Stimulated activated CD4-positive, alpha-beta T cell treated with anti-CD3 and anti-CD28 coated beads, Interleukin-12 subunit alpha, Interleukin-12 subunit beta, amount 100 ng/mL, for 4 hours (primary cell): ENCODE data around the gene PRDM10.
"Not testable (repeated sequence)": the region's sequence is repeated elsewhere in the genome, so short reads cannot be mapped to it uniquely, and the experiment has no call there.

Source experiments
- DNase-seq: peaks from one replicate; pipeline ENCODE4 v3.0.0-alpha.2; 2020

The PRDM10 gene

GRCh38 chr11:129888451-129888850 is 114.2 kb downstream of the PRDM10 start:
- no peak for DNase-seq

DNA sequence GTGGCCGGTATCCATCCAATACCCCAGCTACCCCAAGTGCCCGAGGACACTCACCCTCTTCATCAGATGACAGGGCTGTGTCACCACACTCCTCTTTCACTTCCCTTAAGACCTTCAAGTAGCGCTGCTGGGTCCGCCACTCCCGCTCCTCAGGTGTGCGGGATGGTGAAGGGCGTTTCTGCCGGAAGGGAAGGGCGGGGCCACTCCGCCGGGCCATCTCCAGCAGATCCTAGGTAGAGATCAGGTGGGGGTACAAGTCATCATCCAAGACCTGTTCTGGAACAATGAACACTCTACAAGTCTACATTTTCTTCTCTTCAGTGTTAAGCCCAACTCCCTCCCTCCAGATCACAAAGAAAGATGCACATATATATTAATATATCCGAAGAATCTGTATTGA is 117.3 kb downstream of the PRDM10 start:
- DNase-seq, result no peak

DNA sequence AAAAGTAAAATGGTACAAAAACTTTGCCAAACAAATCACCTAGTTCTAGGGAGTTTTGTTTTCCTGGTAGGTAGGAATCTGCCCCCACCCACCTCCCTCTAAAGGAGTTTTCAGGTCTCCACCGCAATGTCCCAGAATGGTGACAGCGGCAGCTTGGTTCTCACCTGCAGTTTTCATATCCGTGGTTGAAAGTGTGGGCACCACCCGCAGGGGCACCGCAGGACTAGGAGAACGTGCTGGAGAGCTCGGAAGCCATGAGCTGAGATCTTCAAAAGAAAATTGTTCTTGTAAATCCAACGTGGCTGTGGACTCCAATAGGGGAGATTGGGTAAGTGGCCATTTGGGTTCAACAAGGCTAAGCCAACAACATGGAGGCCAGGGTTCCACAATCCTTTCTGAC is 118.1 kb downstream of the PRDM10 start:
- DNase-seq, result no peak

GRCh38 chr11:129881570-129882170 is 121.0 kb downstream of the PRDM10 start:
- peak; percentile 42 for DNase-seq

- no peak for DNase-seq
Measured at GRCh38 chr11:129880311-129880710, 122.3 kb downstream of the PRDM10 start.

DNA sequence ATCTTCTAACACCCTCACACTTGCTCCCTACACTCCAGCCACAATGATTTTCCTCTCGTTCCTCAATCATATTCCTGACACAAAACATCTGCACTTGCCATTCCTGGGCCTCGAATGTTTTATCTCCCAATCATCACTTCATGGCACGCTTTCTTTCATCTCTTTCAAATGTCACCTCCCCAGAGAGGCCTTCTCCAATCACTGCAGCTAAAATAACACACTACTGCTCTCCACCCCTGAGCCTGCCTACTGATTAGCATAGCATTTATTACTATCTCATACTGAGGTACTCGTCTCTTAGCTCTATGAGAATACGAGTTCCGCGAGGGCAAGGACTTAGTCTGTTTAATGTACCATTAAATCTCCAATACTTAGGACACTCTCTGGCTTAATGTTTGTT is 130.7 kb downstream of the PRDM10 start:
- DNase-seq, result no peak

GRCh38 chr11:129868626-129869025 is 134.0 kb downstream of the PRDM10 start:
- not testable (repeated sequence) for DNase-seq

- DNase-seq, result no peak
Measured at GRCh38 chr11:129866311-129866710, 136.3 kb downstream of the PRDM10 start.

- DNase-seq, result no peak
Measured at GRCh38 chr11:129865701-129866100, 136.9 kb downstream of the PRDM10 start.

DNA sequence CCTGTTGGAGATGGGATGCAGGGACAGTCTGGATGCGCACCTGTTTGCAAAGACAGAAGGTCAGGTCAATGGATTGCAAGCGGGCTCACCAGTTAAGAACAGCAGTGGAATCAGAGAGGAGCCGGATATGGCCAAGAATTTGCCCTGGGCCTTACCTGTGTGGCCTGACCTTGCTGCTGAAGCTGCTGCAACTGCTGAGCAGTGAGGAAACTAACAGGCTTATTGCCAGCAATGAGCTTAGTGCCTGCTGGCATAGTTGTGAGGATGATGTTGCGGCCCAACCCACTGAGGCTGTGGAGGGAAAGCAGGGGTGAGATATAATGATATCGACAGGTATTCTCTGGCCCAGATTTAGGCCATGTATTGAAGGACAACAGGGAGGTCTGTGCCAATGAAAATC is 137.8 kb downstream of the PRDM10 start:
- DNase-seq, result no peak

DNA sequence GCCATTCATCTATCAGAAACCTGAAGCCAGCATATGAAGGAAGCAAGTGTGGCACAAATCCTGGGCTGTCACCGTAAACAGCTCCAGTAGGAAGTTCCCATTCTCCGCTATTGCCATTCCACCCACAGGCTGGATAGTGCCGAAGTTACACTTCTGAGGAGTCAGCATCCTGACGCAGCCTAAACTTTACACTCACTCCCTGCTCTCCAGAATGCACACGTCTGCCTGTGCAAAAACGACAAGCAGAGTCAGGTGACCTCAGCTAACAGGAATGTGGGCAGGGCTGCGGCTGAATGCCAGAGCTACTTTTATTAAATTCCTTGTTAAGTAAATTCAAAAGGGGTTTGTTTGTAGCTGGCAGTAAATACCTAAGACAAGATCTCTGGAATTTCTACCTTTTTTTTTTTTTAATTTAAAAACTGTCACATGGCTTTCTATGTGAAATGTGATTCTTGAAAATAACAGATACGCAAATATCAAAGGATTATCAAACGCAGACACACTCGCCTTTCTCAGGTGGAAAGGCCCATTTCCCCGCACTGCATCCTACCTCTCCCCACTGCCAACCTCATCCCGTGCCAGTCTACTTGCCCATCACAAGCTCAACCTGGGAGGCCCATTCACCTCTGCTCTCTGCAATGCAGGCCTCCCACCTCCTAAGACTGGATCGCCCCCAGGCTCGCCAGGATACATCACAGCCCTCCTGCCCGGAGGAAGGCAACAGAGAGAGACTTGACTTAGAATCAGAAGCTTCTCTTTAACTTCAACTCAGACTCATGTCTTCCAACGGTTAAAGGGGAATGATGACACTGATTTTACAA is 140.7 kb downstream of the PRDM10 start:
- no peak for DNase-seq

GRCh38 chr11:129856036-129856435 is 146.6 kb downstream of the PRDM10 start:
- no peak for DNase-seq

DNA sequence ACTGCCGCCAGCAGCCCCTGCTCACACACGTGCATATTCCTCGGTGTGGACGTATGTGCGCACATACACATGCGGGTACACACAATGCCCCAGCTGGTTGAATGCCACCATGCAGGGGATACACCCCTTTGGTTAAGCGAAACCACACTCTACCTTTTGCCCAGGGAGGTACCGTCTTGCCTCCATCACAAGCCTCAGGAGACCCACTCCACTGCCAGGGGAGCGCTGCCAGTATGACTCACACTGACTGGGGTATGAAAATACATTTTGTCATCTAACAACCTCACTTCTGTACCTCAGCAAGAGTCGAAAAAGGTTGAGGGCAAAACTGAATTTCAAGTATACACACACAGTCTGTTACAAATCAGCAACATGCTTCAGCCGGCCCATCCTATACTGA is 147.5 kb downstream of the PRDM10 start:
- DNase-seq, result no peak

- DNase-seq, result no peak
Measured at GRCh38 chr11:129854232-129854805, 148.3 kb downstream of the PRDM10 start.

- peak; percentile 25 for DNase-seq
Measured at GRCh38 chr11:129853518-129854231, 149.0 kb downstream of the PRDM10 start.

- DNase-seq, result no peak
Measured at GRCh38 chr11:129852125-129852740, 150.4 kb downstream of the PRDM10 start.
